HCT116 (cell line): Measurements from ENCODE around the gene HDAC5. TPM values are rescaled to one million over a fixed set of nuclear protein-coding genes. Genes with fewer than 3 reads are reported as not detected.

Experiments used
- ATAC-seq: fragments of 200-7000 bp; cut with Tn5 transposase; 2 replicates; pipeline ENCODE4 v1.9.1; 2020; ENCODE audit warnings: mild to moderate bottlenecking, moderate library complexity
- BruUV-seq: library from RNA; stranded (reverse); fragments of 400-500 nt; replicated peaks from 2 replicates; lab custom pipeline; 2021; lab: Mats Ljungman, UMichigan
- CTCF ChIA-PET: fragments of 300-600 bp; sonication (Branson Sonifier 250); formaldehyde crosslinking; loops from one replicate; lab custom pipeline; 2021; ENCODE audit warnings: antibody characterized with exemption; lab: Charles Lee
- POLR2A ChIA-PET: fragments of 300-600, 350-600 bp; sonication (Branson Sonifier 250); formaldehyde crosslinking; loops from one replicate; lab custom pipeline; 2021; ENCODE audit warnings: antibody characterized with exemption; lab: Charles Lee
- RAD21 ChIA-PET, 2 experiments: fragments of 300-600 bp; sonication (Branson Sonifier 250); formaldehyde crosslinking; loops; one replicate each; lab custom pipeline; 2023; ENCODE audit warnings: low total read pairs in 2 of 2; ENCODE audit not compliant: uncharacterized antibody in 2 of 2, unreplicated experiment in 2 of 2, low non-redundant PET in 1 of 2; lab: Charles Lee
- DNase-seq: peaks from one replicate; pipeline ENCODE4 v3.0.0-alpha.2; 2010; ENCODE audit warnings: low read depth, low spot score
- H2AFZ ChIP-seq: fragments of 200-600 bp; shearing (Covaris generic), sonication (generic); 2 replicates; pipeline ENCODE4 v1.6.1; 2017; ENCODE audit warnings: low read depth, mixed run types, mixed read lengths, antibody characterized with exemption, low read length; ENCODE audit not compliant: poor library complexity, severe bottlenecking
- H3K27ac ChIP-seq: 2 replicates; pipeline ENCODE4 v1.5.1; 2012; ENCODE audit warnings: low read depth, low read length
- H3K27me3 ChIP-seq: fragments of 200-600 bp; sonication (generic); 2 replicates; pipeline ENCODE4 v1.6.1; 2016; ENCODE audit warnings: mixed run types, low read length, mixed read lengths; ENCODE audit not compliant: insufficient read depth
- H3K36me3 ChIP-seq, 2 experiments: fragments of 200-500 bp in 1 of 2; fragments of 200-600 bp in 1 of 2; sonication (Bioruptor generic) in 1 of 2; sonication (generic) in 1 of 2; 2 replicates each; pipeline versions ENCODE4 v1.5.1 to v1.6.1; 2014 to 2016; ENCODE audit warnings: low read length in 2 of 2, inconsistent platforms in 1 of 2, mixed read lengths in 1 of 2, mixed run types in 1 of 2; ENCODE audit not compliant: insufficient read depth in 2 of 2, control insufficient read depth in 1 of 2
- H3K4me1 ChIP-seq, 2 experiments: fragments of 200-600 bp in 1 of 2; sonication (generic) in 1 of 2; 2 replicates each; pipeline versions ENCODE4 v1.5.1 to v1.6.1; 2012 to 2017; ENCODE audit warnings: low read length in 2 of 2, inconsistent platforms in 1 of 2, mild to moderate bottlenecking in 1 of 2, mixed read lengths in 1 of 2, mixed run types in 1 of 2, moderate library complexity in 1 of 2; ENCODE audit not compliant: insufficient read depth in 2 of 2, control insufficient read depth in 1 of 2
- H3K4me2 ChIP-seq: fragments of 200-600 bp; sonication (generic); 2 replicates; pipeline ENCODE4 v1.6.1; 2017; ENCODE audit warnings: mixed run types, low read length, mixed read lengths
- H3K4me3 ChIP-seq, 2 experiments: fragments of 200-600 bp in 1 of 2; sonication (generic) in 1 of 2; replicated peaks in 1 of 2; 2 replicates each; pipeline ENCODE4 v1.5.1; 2011 to 2016; ENCODE audit warnings: low read length in 2 of 2, control low read depth in 1 of 2, low read depth in 1 of 2, mild to moderate bottlenecking in 1 of 2, mixed read lengths in 1 of 2, mixed run types in 1 of 2
- H3K79me2 ChIP-seq: fragments of 200-600 bp; sonication (generic); 2 replicates; pipeline ENCODE4 v1.6.1; 2017; ENCODE audit warnings: mild to moderate bottlenecking, mixed run types, low read length, moderate library complexity, mixed read lengths; ENCODE audit not compliant: insufficient read depth
- H3K9ac ChIP-seq: fragments of 200-600 bp; sonication (generic); 2 replicates; pipeline ENCODE4 v1.6.1; 2016; ENCODE audit warnings: low read length, mixed read lengths
- H3K9me2 ChIP-seq: fragments of 200-600 bp; sonication (generic), shearing (Covaris generic); 2 replicates; pipeline ENCODE4 v1.6.1; 2017; ENCODE audit warnings: mixed run types, mild to moderate bottlenecking, moderate library complexity; ENCODE audit not compliant: insufficient read depth
- H3K9me3 ChIP-seq, 2 experiments: fragments of 200-500 bp in 1 of 2; fragments of 200-600 bp in 1 of 2; sonication (Bioruptor generic) in 1 of 2; sonication (generic) in 1 of 2; 2 replicates each; pipeline ENCODE4 v1.6.1; 2014 to 2017; ENCODE audit warnings: low read length in 2 of 2, mixed read lengths in 2 of 2, inconsistent platforms in 1 of 2, low read depth in 1 of 2, mild to moderate bottlenecking in 1 of 2, mixed run types in 1 of 2, moderate library complexity in 1 of 2; ENCODE audit not compliant: control insufficient read depth in 1 of 2, insufficient read depth in 1 of 2
- H4K20me1 ChIP-seq: fragments of 200-600 bp; sonication (generic), shearing (Covaris generic); 2 replicates; pipeline ENCODE4 v1.6.1; 2017; ENCODE audit warnings: mixed run types, mild to moderate bottlenecking, moderate library complexity; ENCODE audit not compliant: insufficient read depth
- EGR1 ChIP-seq: IDR thresholded peaks from 2 replicates; pipeline ENCODE4 v1.6.1; 2012; ENCODE audit warnings: low read depth
- EZH2 ChIP-seq: fragments of 200-600 bp; sonication (generic); IDR thresholded peaks from 2 replicates; pipeline ENCODE4 v1.6.1; 2017; ENCODE audit warnings: antibody characterized with exemption, mixed run types
- FOSL1 ChIP-seq: IDR thresholded peaks from 2 replicates; pipeline ENCODE4 v1.6.1; 2012; ENCODE audit warnings: low read depth
- JUND ChIP-seq: IDR thresholded peaks from 2 replicates; pipeline ENCODE4 v1.6.1; 2012
- POLR2A ChIP-seq: IDR thresholded peaks from 2 replicates; pipeline ENCODE4 v1.7.0; 2011; ENCODE audit warnings: borderline replicate concordance; ENCODE audit not compliant: insufficient read depth, insufficient read length; ENCODE audit errors: extremely low read depth
- RAD21 ChIP-seq: IDR thresholded peaks from 2 replicates; pipeline ENCODE4 v1.6.1; 2012; ENCODE audit warnings: low read depth, mild to moderate bottlenecking
- SIN3A ChIP-seq: IDR thresholded peaks from 2 replicates; pipeline ENCODE4 v1.6.1; 2012; ENCODE audit warnings: low read depth
- SP1 ChIP-seq: IDR thresholded peaks from 2 replicates; pipeline ENCODE4 v1.6.1; 2012; ENCODE audit warnings: low read depth
- TCF7L2 ChIP-seq: IDR thresholded peaks from 2 replicates; pipeline ENCODE4 v1.7.0; 2011; ENCODE audit warnings: borderline replicate concordance, inconsistent platforms; ENCODE audit not compliant: insufficient read depth, insufficient read length; ENCODE audit errors: extremely low read depth
- YY1 ChIP-seq: IDR thresholded peaks from 2 replicates; pipeline ENCODE4 v1.6.1; 2011; ENCODE audit warnings: low read length, low read depth, moderate library complexity, mild to moderate bottlenecking; ENCODE audit not compliant: insufficient replicate concordance; ENCODE audit errors: extremely low read depth
- ZFX ChIP-seq: fragments of 450-650 bp; IDR thresholded peaks from 2 replicates; pipeline ENCODE4 v1.6.1; 2017
- intact Hi-C: fragments of 100-400 bp; cut with micrococcal nuclease; formaldehyde crosslinking; loops from 2 replicates; pipeline ENCODE4 v1.10.0; 2022
- total RNA-seq: library from RNA; stranded (reverse); gene quantifications from one replicate; pipeline ENCODE4 v1.2.1, GENCODE V29; 2021; ENCODE audit not compliant: unreplicated experiment
- TF ChIP-seq, protein P1 (sequence below): IDR thresholded peaks from 2 replicates; pipeline ENCODE4 v1.6.1; 2012; ENCODE audit warnings: low read depth
- TF ChIP-seq, protein P2 (sequence below): IDR thresholded peaks from 2 replicates; pipeline ENCODE4 v1.6.1; 2011; ENCODE audit warnings: mild to moderate bottlenecking, low read length, moderate library complexity; ENCODE audit not compliant: insufficient replicate concordance; ENCODE audit errors: extremely low read depth
- TF ChIP-seq, protein P3 (sequence below), 3 experiments: fragments of 200-600 bp in 1 of 3; sonication (generic) in 1 of 3; IDR thresholded peaks in 2 of 3; conservative IDR thresholded peaks in 1 of 3; 2 replicates each; pipeline ENCODE4 v1.5.1; 2012 to 2017; ENCODE audit warnings: low read depth in 2 of 3, low read length in 2 of 3, antibody characterized with exemption in 1 of 3, borderline replicate concordance in 1 of 3, control low read depth in 1 of 3, mild to moderate bottlenecking in 1 of 3, mixed read lengths in 1 of 3, mixed run types in 1 of 3, moderate library complexity in 1 of 3; ENCODE audit not compliant: insufficient read depth in 1 of 3
- TF ChIP-seq, protein P4 (sequence below): IDR thresholded peaks from 2 replicates; pipeline ENCODE4 v1.6.1; 2012

The HDAC5 gene
- total RNA-seq, 1 experiment from 2014 or later: 32.9 TPM

DNA sequence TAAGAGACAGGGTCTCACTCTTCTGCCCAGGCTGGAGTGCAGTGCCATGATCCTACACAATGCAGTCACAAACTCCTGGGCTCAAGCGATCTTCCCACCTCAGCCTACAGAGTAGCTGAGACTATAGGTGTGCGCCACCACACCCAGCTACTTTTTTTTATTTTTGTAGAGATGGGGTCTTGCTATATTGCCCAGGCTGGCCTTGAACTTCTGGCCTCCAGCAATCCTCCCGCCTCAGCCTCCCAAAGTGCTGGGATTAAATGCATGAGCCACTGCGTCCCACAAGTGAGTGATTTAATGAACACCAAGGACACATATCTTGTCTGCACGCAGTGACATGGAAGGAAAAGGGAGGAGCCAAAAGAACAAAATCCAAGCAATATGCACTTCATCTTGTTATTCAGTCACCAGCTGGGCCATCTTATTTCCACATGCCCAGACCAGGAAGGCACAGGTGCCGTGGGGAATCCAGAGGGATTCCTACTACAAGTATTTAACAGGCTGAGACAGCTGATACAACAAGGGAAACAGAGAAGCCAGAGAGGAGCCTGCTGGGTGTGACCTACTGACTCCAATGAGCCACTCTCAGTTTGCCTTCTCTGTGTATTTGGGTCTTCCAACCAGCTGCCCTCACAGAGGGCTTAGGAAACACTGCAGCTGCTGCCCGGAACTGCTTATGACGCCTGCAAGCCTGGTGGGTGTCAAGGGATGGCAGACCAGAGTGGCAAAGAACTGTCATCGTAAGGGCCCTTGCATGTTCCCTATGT is 74.0 kb downstream of the HDAC5 start:
- TF ChIP-seq, protein P1, sequence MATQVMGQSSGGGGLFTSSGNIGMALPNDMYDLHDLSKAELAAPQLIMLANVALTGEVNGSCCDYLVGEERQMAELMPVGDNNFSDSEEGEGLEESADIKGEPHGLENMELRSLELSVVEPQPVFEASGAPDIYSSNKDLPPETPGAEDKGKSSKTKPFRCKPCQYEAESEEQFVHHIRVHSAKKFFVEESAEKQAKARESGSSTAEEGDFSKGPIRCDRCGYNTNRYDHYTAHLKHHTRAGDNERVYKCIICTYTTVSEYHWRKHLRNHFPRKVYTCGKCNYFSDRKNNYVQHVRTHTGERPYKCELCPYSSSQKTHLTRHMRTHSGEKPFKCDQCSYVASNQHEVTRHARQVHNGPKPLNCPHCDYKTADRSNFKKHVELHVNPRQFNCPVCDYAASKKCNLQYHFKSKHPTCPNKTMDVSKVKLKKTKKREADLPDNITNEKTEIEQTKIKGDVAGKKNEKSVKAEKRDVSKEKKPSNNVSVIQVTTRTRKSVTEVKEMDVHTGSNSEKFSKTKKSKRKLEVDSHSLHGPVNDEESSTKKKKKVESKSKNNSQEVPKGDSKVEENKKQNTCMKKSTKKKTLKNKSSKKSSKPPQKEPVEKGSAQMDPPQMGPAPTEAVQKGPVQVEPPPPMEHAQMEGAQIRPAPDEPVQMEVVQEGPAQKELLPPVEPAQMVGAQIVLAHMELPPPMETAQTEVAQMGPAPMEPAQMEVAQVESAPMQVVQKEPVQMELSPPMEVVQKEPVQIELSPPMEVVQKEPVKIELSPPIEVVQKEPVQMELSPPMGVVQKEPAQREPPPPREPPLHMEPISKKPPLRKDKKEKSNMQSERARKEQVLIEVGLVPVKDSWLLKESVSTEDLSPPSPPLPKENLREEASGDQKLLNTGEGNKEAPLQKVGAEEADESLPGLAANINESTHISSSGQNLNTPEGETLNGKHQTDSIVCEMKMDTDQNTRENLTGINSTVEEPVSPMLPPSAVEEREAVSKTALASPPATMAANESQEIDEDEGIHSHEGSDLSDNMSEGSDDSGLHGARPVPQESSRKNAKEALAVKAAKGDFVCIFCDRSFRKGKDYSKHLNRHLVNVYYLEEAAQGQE: no peak
- TF ChIP-seq, protein P2, sequence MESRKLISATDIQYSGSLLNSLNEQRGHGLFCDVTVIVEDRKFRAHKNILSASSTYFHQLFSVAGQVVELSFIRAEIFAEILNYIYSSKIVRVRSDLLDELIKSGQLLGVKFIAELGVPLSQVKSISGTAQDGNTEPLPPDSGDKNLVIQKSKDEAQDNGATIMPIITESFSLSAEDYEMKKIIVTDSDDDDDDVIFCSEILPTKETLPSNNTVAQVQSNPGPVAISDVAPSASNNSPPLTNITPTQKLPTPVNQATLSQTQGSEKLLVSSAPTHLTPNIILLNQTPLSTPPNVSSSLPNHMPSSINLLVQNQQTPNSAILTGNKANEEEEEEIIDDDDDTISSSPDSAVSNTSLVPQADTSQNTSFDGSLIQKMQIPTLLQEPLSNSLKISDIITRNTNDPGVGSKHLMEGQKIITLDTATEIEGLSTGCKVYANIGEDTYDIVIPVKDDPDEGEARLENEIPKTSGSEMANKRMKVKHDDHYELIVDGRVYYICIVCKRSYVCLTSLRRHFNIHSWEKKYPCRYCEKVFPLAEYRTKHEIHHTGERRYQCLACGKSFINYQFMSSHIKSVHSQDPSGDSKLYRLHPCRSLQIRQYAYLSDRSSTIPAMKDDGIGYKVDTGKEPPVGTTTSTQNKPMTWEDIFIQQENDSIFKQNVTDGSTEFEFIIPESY: no peak
- TF ChIP-seq POLR2A (no peak), SP1 (no peak), ZFX (no peak), FOSL1 (no peak), EZH2 (no peak), YY1 (no peak), TCF7L2 (no peak), JUND (no peak), RAD21 (no peak), EGR1 (no peak), SIN3A (no peak)
- TF ChIP-seq, protein P3, sequence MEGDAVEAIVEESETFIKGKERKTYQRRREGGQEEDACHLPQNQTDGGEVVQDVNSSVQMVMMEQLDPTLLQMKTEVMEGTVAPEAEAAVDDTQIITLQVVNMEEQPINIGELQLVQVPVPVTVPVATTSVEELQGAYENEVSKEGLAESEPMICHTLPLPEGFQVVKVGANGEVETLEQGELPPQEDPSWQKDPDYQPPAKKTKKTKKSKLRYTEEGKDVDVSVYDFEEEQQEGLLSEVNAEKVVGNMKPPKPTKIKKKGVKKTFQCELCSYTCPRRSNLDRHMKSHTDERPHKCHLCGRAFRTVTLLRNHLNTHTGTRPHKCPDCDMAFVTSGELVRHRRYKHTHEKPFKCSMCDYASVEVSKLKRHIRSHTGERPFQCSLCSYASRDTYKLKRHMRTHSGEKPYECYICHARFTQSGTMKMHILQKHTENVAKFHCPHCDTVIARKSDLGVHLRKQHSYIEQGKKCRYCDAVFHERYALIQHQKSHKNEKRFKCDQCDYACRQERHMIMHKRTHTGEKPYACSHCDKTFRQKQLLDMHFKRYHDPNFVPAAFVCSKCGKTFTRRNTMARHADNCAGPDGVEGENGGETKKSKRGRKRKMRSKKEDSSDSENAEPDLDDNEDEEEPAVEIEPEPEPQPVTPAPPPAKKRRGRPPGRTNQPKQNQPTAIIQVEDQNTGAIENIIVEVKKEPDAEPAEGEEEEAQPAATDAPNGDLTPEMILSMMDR (IDR thresholded peaks at IDR 0.05 in 2 of 3, conservative IDR thresholded peaks at IDR 0.05 in 1 of 3; ENCODE audit: borderline replicate concordance in 1 of 3, insufficient read depth in 1 of 3, low read depth in 2 of 3, low read length in 2 of 3): no peak
- TF ChIP-seq, protein P4, sequence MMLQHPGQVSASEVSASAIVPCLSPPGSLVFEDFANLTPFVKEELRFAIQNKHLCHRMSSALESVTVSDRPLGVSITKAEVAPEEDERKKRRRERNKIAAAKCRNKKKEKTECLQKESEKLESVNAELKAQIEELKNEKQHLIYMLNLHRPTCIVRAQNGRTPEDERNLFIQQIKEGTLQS: no peak
- H3K36me3 ChIP-seq: peaks cover 36 to 42% of the 10 kb centered on the region in 2 experiments; a peak in 3 of 4 replicates
- POLR2A ChIA-PET: interaction anchor here (0.6 kb wide), 1 partner anchor 12 kb away, joined by 3 read pairs; no protein-coding TSS in a partner anchor

More for the DNA sequence above, 74.0 kb downstream of the HDAC5 start:
- ChIA-PET CTCF (no interaction called here), RAD21 (no interaction called here)
- intact Hi-C loops: no loop called here
- H2AFZ ChIP-seq: no peak overlapping the region
- no peak overlapping the region for H3K4me3 ChIP-seq
- H3K27ac ChIP-seq: no peak overlapping the region
- H4K20me1 ChIP-seq: peaks cover 7% of the 10 kb centered on the region; the same call in 1 of the 2 replicates
- no peak overlapping the region for H3K4me2 ChIP-seq
- peaks cover 96% of the 10 kb centered on the region for H3K79me2 ChIP-seq
- no peak overlapping the region for H3K9ac ChIP-seq
- no peaks in the 10 kb centered on the region for H3K9me3 ChIP-seq
- DNase-seq: no peak
- BruUV-seq: no TSS peak
- no peaks in the 10 kb centered on the region for H3K4me1 ChIP-seq
- H3K27me3 ChIP-seq: no peaks in the 10 kb centered on the region
- ATAC-seq: no peak
- no peaks in the 10 kb centered on the region for H3K9me2 ChIP-seq
